Coronary artery (tissue), 2 donors: ENCODE data around the gene CYBC1.
"Not testable (repeated sequence)": the region's sequence is repeated elsewhere in the genome, so short reads cannot be mapped to it uniquely, and the experiment has no call there.

Experiments used
- DNase-seq: peaks from one replicate; pipeline ENCODE4 v3.0.0-alpha.2; 2017; ENCODE audit warnings: low spot score
- H3K27ac ChIP-seq, 2 donors: fragments of 200-600 bp; sonication (generic); one replicate each; pipeline ENCODE4 v1.5.1; 2016 to 2019
- H3K4me3 ChIP-seq: fragments of 200-600 bp; sonication (generic); 2 replicates; pipeline ENCODE4 v1.5.1; 2016; ENCODE audit warnings: mild to moderate bottlenecking, moderate library complexity
- CTCF ChIP-seq: fragments of 200-600 bp; sonication (generic); IDR thresholded peaks from one replicate; pipeline ENCODE4 v1.5.1; 2019; ENCODE audit warnings: antibody characterized with exemption

Gene CYBC1

GRCh38 chr17:82412535-82413520, 37.7 kb downstream of the CYBC1 start:
- DNase-seq: no peak
- Histone ChIP-seq H3K27ac (no peak overlapping the region), H3K4me3 (no peak overlapping the region)
- no peak for TF ChIP-seq CTCF

DNA sequence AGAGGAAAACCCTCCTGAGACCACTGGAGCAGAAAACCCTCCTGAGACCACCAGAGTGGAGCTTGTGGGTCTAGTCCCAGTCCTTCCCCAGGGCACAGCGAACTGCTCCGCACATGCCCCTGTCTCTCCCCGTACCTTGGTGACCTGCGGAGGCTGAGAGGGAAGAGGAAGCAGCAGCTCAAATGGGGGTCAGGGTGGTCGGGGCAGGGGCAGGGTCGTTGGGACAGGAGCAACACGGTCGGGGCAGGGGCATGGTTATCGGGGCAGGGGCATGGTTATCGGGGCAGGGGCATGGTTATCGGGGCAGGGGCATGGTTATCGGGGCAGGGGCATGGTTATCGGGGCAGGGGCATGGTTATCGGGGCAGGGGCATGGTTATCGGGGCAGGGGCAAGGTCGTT, 38.5 kb downstream of the CYBC1 start:
- DNase-seq, H3K4me3 ChIP-seq, H3K27ac ChIP-seq: not testable (repeated sequence)

DNA sequence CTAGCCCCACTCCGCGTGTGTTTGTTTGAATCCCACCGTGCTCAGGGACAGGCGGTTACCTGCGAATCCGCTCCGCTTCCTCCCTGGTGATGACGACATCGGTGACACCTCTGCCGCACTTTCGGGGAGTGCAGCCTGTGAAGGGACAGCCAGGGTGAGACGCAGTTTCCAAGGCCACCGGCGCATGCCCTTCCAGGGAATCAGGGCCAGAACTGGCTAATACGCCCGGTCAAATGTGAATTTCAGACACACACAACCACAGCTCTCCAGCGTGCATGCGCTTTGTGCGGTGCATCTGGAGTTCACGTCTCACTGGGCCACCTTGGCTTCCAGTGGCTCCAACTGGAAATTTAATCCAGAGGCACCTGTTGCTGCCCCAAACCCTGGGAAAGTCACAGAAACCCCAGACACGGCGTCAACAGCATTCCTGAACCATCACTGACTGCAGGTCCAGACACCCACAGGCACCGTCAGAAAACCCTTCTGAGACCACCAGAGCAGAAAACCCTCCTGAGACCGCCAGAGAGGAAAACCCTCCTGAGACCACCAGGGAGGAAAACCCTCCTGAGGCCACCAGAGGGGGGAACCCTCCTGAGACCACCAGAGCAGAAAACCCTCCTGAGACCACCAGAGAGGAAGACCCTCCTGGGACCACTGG, 39.0 kb downstream of the CYBC1 start:
- no peak for DNase-seq
- TF ChIP-seq CTCF: no peak
- Histone ChIP-seq H3K4me3 (no peak overlapping the region), H3K27ac (no peak overlapping the region)

DNA sequence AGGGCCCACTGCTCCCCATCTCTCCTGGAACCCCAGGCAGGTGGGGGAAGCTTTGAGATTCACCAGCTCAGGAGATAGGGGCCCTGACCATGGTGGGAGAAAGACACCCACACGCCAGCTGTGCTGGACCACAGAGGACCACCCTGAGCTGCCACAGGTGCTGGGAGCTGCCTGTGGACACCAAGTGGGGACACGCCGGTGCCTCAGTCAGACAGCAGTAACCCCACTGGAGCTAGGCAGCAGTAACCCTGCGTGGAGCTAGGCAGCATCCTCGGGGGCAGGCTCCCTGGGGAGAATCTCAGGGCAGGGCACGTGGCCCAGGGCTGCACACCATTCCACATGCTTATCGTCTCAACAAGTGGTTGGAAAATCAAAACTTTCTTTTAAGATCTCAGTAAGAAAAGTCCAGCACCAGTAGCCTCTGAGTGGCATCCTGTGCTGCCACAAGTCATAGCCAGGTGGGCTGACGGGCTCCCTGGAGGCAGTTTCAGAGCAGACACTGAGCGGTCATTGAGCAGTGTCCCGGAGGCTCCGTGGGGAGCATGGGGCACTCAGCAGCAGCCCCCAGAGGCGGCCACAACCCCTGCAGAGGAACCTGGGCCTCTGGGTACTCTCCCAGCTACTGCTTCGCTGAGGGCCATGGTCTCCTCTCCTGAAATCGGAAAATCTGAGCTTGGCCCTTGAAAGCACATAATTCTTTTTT, 40.4 kb downstream of the CYBC1 start:
- DNase-seq: no peak
- Histone ChIP-seq H3K4me3 (no peak overlapping the region), H3K27ac (no peak overlapping the region)
- TF ChIP-seq CTCF: no peak

- DNase-seq: no peak
- TF ChIP-seq CTCF: no peak
- H3K27ac ChIP-seq: no peak overlapping the region
- no peak overlapping the region for H3K4me3 ChIP-seq
Observed at GRCh38 chr17:82408938-82409318, 41.6 kb downstream of the CYBC1 start.

DNA sequence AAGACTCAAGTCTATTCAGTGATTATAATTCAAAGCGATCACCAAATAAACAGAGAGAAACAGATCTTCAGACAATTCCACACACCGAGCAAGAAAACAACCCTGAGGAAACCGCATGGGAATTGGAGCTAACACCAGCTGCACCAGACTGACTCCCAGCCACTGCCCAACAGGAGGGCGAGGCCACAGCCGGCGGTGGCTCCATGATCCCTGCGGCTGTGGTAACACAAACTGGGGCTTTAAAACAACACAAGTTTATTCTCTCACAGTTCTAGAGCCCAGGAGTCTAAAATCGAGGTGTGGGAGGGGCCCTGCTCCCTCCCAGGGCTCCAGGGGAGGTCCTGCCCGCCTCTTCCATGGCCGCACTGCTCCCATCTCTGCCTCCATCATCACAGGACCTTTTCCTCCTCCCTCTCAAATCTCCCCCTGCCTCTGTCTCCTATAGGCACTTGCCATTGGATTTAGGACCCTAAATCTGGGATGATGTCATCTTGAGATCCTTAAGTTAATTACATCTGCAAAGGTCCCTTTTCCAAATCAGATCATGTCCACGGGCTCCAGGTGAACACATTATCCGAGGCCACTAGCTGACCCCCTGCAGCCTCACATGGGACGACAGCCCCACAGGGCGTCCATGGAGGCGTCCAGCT, 42.1 kb downstream of the CYBC1 start:
- Histone ChIP-seq H3K4me3 (no peak overlapping the region), H3K27ac (no peak overlapping the region)
- DNase-seq: no peak
- no peak for TF ChIP-seq CTCF

DNA sequence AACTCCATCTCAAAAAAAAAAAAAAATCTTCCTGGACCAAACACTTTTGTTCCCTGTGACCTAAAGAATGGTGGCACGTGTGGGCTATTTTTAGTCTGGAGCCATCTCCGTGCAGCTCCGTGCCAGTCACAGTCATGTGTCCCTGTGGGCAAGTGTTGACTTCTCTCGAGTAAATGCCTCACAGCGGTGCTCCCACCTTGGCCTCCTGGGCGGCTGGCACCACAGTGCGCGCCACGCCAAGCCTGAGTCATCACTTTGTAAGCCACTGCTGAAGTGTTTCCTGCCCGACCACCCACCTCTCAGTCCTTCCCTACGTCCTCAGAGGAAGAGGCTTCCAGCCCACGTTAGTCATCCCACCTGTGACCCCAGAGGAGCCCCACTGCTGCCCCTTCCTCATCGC, 43.3 kb downstream of the CYBC1 start:
- Histone ChIP-seq H3K27ac (no peak overlapping the region), H3K4me3 (no peak overlapping the region)
- DNase-seq: no peak
- TF ChIP-seq CTCF: no peak
